SK-N-MC (cell line): Measurements from ENCODE around the gene TARBP1.

ENCODE experiments used
- EZH2 ChIP-seq: fragments of 200-600 bp; sonication (generic); IDR thresholded peaks from one replicate; pipeline ENCODE4 v1.6.1; 2017; ENCODE audit warnings: antibody characterized with exemption
- POLR2AphosphoS5 ChIP-seq: IDR thresholded peaks from 2 replicates; pipeline ENCODE4 v1.6.1; 2012; ENCODE audit warnings: mild to moderate bottlenecking, low read depth, low read length, borderline replicate concordance

GRCh38 chr1:234412830-234413229 lies 66.1 kb downstream of the TARBP1 start:
- TF ChIP-seq EZH2: no peak
- TF ChIP-seq POLR2AphosphoS5: no peak
